Stimulated activated CD4-positive, alpha-beta T cell treated with anti-CD3 and anti-CD28 coated beads, Interleukin-12 subunit alpha, Interleukin-12 subunit beta, amount 100 ng/mL, for 24 hours (primary cell): ENCODE data around the gene TRAF3.
"Not testable (repeated sequence)": the region's sequence is repeated elsewhere in the genome, so short reads cannot be mapped to it uniquely, and the experiment has no call there.

ENCODE experiments used
- DNase-seq, 2 experiments: peaks; one replicate each; pipeline ENCODE4 v3.0.0-alpha.2; 2020; ENCODE audit warnings: low read depth in 2 of 2

The TRAF3 gene

DNA sequence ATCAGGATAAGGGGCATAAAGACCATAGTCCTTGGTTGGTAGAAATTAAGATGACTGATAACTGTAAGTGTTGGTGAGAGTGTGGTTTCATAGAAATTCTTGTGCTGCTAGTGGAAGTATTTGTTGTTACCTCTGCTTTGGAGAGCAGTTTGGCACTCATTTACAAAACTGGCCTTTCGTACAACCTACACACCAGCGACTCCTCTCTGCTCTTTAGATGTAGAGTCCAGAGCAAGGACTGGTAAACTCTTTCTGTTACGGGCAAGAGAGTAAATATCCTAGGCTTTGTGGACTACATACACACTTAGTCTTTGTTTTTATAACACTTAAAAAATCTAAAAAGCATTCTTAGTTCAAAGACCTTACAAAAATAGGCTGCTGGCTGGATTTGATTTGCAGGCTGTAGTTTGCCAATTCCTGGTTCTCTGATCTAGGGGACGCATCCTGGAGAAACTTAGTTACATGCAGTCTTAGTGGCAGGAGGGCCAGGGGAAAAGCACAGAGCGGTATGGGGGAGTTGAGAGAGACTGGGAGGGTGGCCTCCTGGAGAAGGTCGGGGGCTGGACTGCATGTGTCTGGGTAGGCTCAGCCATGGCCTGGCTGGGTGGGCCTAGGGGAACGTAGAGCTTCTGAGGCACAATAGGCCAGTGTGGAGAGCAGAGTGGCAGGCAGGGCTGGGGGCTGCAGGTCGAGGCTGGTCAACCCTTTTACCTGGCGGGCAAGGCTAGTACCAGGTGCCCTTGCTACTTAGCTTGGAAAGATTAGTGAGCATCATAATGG is 89.9 kb downstream of the TRAF3 start:
- DNase-seq: no peak

DNA sequence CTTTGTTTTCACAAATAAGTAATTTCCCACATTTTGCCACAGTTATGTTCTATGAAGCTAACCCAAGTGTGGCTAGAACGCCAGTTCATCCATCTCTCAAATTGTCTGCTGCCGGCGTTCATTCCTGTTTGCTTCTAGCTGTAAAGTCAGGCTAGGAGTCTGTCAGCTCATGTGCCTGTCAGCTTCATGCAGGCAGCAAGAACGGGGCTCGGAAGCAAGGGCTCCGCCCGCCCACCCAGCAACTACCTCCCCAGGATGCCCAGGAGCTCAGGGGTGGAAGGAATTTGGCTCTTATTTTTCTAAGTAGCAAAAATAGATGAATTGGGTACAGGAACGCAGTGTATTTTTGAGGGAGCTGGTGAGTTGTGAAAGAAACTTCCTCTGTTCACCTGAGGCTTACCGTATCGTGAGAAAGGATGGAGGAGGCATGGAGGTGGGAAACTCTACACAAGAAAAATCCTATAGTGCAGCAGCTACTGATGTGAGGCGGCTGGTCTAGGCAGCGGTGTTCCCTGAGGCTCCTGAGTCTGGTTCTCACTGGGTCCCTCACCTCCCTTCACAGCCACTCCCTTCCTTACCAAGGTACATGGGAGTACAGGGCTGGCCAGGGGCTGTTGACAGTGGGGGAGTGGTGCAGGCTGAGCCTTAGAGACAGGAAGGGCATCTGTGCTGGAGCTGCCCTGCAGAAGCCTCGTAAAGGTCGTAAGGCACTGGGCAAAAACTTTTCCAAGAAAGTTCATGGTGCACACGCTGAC is 90.8 kb downstream of the TRAF3 start:
- DNase-seq: no peak

DNA sequence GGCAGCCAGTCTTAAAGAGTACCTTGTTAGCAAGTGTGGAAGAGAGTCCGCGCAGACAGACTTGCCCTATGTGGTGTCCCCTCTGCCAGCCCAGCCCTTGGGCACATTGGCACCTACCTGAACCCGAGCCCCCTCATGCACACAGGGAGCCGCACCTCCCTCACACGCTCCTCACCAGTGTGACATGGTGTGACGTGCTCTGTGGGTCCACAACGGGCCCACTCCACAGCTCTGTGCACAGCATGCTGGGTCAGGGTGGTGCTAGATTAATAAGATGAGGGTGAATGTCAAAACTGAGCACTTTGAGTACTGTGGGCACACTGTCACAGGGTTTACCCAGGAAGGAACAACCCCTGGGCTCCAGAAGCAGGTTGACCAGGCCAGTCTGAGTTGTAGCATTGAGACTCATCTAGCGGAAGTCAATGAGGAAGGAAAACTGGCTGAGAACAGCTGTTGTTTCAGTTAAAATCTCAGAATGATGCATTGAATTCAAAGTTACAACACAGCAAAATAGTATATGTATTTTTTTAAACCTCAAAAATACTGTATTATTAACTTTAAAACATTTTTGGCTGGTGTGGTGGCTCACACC is 91.8 kb downstream of the TRAF3 start:
- DNase-seq: no peak

DNA sequence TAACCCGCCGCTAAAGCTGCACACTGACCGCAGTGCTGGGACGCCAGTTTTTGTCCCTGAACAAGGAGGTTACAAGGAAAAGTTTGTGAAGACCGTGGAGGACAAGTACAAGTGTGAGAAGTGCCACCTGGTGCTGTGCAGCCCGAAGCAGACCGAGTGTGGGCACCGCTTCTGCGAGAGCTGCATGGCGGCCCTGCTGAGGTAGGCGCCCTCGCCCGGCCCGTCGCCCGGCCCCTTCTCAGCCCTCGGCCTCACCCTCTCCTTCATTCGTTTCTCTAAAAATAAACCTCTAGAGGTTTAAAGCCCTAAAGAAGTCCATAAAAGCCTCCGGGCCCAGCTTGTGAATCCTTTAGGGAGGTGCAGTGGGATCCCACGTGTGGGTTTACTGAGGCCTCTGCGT is 93.0 kb downstream of the TRAF3 start:
- no peak for DNase-seq

DNA sequence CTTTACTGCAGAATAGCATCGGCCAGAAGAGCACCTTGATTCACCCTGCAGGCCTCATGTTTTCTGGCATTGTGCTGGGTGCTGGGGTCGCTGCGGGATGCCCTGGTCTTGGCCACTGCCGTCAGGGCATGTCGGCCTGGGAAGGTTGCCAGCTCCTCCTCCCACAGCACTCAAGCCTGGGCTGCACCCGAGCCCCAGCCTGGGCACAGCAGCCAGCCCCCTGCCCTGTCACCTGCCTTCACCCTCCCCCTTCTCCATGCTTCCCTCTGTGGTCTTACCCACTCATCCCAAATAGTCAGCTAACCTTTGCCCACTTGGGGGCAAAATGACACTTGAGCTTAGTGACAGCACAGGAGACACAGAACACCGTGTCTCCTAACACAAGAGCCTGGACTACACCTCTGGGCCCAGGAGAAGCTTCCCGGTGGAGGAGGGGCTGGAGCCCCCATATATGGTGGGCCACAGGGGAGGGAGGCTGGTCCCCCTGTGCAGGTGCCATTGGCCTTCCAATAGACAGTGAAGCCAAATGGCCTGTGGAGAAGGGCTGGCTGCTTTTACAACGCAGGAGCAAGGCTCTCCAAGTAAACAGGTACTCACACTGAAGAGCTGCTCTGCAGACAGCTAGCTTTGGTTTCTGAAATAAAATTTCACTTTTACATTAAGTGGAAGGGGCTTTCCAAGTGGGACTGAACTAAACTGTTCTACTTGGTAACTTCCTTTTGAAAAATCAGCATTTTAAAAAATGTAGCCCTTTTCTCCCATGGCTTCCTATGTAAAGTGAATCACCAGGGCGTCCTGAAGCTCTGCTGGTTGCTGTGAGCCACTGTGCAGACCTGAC is 94.0 kb downstream of the TRAF3 start:
- DNase-seq: no peak

DNA sequence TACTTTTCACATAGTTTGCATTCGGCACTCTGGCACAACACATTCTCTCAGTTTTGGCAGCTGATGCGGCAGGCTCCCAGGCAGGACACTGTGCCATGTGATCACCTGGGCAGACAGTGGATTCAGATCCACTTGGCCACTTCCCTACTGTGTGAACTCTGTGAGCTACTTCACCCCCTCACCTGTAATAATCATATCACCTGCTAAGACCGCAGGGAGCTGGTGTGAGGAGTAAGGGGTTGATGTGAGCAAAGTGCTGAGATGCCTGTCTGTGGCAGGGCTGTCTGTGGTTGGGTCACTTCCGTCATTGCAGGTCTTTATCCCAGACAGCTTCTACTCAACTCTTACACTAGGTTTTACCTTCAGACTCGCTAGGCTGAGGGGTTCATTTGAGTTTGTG is 94.8 kb downstream of the TRAF3 start:
- DNase-seq: no peak

DNA sequence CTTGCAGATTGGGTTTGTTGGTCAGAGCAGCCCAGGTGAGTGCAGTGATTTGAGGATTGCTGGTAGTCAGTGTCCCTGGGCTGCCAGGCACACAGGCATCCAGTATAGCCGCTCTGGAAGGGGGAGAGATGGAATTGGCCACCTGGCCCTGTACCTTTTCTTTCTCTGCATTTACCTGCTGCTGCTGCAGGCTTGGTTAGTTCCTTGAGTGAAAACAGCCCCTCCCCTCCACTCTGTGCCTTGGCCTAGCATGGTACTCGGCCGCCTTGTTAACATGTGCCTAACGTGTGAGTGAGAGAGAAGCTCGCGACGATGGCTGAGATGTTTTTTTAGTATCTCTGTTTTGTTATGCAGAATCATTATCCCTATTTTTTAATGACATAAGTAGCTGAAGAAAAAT is 95.9 kb downstream of the TRAF3 start:
- DNase-seq: no peak

DNA sequence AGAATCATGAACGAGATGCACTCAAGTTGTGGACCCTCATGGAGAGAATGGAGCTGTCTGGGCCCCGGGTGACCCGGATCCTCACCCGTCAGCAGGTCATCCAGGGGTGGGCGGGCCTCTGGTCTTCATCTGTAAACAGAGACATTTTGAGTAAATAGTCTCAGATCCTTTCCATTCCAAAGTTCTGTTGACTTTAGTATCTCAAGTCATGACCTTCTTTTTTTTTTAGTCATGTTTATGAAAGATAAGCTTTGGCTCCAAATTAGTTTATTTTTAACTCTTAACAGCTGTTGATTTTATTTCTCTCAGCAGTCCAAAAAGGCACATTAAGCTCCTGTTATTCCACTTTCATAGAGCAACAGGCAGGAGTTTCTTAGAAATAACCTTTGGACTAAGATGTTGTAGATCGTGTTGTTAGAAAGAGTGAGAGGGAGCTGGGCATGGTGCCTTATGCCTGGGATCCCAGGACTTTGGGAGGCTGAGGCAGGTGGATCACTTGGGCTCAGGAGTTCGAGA is 96.4 kb downstream of the TRAF3 start:
- no peak for DNase-seq

DNA sequence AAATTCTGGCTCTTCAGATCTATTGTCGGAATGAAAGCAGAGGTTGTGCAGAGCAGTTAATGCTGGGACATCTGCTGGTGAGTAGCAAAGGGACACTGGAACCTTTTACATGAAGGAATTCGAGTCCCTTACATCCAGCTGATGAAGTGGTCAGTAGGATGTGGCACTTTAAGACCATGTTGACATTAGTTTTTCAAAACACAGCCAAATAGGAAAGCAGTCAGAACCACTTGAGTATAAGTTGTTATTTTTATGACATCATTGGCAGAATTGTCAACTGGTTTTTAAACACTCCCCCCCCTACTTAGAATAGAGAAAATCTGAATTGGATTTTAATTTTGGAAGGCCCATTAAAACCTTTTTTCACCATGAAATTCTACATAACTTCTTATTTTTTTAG is 98.4 kb downstream of the TRAF3 start:
- no peak for DNase-seq

DNA sequence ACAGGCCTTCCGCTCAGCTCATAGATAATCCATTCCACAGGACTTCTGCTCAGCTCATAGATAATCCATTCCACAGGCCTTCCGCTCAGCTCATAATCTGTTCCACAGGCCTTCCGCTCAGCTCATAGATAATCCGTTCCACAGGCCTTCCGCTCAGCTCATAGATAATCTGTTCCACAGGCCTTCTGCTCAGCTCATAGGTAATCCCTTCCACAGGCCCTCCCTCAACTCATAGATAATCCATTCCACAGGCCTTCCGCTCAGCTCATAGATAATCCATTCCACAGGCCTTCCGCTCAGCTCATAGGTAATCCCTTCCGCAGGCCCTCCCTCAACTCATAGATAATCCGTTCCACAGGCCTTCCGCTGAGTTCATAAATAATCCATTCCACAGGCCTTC is 100.3 kb downstream of the TRAF3 start:
- DNase-seq: not testable (repeated sequence)

DNA sequence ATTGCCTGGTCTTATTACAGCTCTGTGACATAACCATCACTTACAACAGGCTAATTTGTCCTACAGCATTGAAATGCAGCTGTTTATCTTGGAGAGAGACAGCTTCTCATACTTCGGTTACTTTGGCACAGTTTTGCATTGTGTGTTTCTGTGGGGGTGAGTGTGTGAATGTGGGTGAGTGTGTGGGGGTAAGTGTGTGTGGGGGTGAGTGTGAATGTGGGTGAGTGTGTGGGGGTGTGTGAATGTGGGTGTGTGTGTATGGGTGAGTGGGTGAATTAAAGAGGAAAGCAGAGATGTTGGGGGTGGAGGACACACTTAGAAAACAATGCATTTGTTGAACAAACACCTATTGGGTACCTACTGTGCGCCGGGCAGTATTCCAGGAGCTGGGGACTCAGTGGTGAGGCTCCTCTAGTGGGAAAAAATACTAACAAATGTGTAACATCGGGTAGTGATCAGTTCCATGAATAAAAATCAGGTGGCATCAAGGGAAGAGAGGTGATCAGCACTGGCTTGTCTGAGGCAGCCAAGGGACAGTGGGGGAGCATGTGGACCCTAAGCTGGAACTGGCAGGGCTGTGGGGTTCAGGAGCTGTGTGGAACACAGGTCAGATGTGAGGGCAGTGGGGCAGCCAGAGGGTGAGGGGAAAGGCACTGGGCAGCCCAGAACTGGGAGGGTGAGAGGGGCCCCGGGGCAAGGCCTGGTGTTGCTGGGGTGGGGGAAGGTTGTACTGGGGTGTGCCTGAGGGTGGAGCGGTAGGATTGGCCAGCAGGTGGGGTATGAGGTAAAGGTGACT is 101.1 kb downstream of the TRAF3 start:
- DNase-seq: no peak

DNA sequence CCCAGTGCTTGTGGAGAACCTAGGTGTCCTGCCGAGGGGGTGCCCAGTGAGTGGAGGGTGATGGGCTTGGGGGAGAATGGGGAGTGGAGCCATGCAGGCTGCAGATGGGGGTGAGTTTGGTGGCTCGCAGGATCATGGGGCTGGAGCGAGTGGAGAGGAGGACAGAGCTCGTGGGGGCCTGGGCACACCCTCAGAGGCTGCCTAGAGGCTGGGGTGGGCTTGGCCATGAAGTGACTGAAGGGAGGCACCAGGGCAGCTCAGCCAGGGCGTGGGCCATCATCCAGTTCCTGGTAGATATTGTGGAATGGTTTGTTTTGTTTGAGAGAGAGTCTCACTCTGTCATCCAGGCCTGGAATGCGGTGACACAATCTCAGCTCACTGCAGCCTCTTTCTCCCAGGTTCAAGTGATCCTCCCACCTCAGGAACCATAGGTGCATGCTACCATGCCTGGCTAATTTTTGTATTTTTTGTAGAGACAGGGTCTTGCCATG is 101.8 kb downstream of the TRAF3 start:
- DNase-seq: no peak

DNA sequence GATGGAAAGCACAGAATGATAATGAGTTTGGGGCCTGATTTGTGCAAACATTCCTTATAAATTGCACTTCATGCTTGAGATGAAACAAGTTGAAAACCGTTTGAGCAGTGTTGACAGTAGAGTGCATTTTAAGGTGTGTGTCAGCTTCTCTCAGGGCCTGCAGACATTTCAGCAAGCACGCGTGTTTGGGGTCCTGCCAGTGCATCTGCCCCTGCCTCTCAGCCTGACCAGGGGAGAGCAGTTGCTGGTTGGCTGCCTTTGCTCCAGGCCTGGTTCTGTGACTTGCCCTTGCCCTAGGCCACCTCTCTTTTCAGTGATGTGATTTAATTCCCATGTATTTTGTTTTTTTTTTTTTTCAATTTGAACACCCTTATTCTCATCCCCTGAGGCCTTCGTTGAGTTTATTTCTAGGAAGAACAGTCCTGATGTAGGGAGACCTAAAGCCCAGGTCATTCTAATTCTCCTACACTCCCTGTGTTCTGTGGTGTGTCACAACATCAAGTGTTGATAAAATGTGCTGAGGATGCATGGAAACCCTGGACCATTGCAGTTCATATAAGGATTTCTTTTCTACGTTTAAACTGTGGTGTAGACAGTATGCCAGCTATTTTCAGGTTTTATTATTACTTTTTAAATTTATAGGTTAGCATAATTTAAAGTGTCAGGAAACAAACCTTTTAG is 105.1 kb downstream of the TRAF3 start:
- DNase-seq: no peak

DNA sequence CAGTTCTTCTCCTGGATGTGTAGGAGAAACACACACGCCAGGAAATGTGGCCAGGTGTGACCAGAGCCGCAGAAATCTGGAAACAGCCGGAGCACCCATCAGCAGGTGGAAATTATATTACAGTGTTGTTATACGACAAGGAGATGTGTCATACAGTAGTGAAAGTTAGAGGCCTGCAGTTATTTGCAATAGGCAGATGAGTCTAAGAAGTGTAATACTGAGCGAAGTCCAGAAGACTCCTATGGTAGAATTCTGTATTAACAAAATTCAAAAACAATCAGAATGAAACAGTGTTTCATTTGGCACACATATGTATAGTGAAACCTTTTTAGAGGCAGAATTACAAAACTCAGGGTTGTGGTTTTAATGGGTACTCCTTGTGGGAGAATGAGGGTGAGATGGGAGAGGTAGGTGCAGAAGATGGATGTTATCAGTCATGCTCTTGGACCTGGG is 105.9 kb downstream of the TRAF3 start:
- no peak for DNase-seq

DNA sequence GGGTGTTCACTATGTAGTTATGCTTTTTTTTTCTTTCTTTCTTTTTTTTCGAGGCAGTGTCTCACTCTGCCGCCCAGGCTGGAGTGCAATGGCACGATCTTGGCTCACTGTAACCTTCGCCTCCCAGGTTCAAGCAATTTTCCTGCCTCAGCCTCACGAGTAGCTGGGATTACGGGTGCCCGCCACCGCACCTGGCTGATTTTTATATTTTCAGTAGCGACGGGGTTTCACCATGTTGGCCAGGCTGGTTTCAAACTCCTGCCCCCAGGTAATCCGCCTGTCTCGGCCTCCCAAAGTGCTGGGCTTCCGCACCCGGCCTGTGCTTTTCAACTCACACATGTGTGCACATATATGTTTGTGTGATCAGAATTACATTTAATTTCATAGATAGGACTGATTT is 106.3 kb downstream of the TRAF3 start:
- no peak for DNase-seq

DNA sequence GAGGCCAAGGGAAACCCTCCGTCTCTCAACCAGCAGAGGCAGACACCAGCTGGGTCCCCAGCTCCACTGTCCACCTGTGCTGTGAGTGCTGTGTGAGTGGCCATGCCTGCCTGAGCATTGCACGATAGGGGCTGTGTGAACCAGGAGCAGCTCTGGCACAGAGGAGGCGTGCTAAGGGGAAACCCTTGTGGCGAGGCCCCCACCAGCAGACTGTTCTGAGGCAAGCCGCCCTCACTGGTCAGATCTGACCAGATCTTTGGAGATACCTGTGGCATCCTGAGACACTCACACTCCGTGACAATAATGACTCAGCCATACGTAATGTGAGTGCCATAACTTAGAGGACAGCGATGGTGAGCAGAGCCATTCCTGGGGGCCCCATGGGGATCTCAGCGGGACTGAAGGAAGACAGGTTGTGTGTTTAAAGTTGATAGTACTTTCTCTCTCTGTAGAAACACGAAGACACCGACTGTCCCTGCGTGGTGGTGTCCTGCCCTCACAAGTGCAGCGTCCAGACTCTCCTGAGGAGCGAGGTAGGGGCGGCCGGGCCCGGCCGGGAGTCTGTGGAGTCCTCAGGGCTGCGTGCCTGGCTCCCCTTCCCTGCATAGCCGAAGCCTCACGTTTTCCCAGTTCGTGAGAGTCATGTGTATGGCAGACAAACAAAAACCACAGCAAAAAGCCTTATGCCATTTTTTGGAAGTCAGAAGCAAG is 108.6 kb downstream of the TRAF3 start:
- DNase-seq: no peak

DNA sequence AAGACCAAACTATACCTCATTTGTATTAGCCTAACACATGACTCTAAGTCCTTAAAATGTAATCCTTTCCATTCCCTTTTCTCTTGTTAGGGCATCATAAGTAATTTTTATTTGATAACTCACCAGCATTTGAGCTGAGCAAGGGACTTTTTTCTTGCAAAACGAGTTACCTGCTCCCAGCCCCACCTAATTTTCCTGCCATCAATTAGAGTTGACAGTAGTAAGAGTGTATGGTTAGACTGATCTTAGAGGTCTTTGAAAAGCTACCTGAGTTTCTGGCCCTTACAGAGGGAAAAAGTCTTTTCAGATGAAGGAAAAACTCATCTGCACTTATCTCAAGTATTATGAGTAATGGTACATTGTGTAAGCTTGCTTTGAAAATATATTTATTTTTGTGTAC is 111.5 kb downstream of the TRAF3 start:
- no peak for DNase-seq

DNA sequence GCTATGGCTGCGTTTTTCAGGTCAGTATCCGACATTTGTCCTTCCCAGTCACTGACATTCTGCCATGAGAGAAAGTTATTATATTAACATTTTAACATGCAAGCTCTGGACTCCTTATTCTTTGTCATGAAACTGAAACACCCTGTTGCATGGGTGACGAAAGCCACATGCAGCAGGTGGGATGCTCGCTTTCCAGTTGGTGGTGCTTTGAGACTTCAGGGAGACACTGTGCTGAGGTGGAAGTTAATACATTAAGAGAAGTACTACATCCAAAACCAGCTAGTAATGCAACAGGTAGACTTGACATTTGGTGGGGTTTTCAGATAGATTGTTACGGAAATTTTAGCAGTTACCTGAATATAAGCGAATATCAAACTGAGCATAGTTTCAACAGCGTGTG is 112.4 kb downstream of the TRAF3 start:
- DNase-seq: no peak

DNA sequence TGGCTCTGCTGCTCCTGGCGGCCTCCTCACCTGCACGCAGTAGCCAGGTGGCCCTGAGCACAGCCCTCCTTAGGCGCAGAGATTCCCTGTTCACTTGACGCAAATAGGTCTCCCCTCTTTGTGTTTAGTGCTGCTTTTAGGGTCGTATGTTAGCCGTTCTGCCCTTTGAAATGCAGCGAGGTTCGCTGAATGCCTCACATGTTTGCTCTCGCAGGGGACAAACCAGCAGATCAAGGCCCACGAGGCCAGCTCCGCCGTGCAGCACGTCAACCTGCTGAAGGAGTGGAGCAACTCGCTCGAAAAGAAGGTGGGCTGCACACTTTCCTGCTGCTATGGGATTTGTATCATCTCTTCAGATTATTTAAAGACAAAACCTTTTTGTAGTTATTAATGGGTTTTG is 113.9 kb downstream of the TRAF3 start:
- DNase-seq: no peak

DNA sequence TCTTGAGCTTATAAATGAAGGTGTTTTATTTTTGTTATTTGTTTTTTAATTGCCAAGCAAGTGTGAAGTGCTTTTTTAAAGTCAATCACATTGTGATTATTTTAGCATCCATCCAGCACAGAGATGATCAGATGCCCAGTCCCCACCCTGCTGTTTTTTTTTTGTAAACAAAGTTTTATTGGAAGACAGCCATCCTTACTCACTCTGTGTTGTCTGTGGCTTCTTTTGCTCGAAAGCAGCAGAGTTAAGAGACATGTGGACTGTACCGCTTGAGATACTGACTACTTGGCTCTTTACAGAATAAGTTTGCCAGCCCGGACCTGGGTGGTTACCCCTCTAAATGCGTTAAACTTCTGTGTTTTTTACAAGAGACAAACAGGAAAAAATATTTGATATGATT is 114.3 kb downstream of the TRAF3 start:
- no peak for DNase-seq
